Endothelial cell of umbilical vein (primary cell): ENCODE data around the gene CTSZ. TPM values are rescaled to one million over a fixed set of nuclear protein-coding genes. Genes with fewer than 3 reads are reported as not detected.

Experiments
- BruUV-seq: library from RNA; stranded (reverse); fragments of 400-500 nt; replicated peaks from 2 replicates; lab custom pipeline; 2021; lab: Mats Ljungman, UMichigan
- CTCF ChIA-PET: fragments of 300-600, 350-600 bp; sonication (Branson Sonifier 250); formaldehyde crosslinking; loops from one replicate; lab custom pipeline; 2021; ENCODE audit warnings: antibody characterized with exemption, inconsistent platforms; lab: Charles Lee
- POLR2A ChIA-PET: fragments of 300-600, 350-600 bp; sonication (Branson Sonifier 250); formaldehyde crosslinking; loops from one replicate; lab custom pipeline; 2021; ENCODE audit warnings: antibody characterized with exemption, inconsistent platforms; lab: Charles Lee
- DNase-seq: peaks from one replicate; pipeline ENCODE4 v3.0.0-alpha.2; 2011; ENCODE audit warnings: low read depth, low spot score
- FAIRE-seq: peaks from 2 replicates; lab custom pipeline; 2011; peaks lifted over from hg19 to GRCh38; lab: Jason Lieb, UNC
- H2AFZ ChIP-seq: 2 replicates; pipeline ENCODE4 v1.6.0; 2012; ENCODE audit warnings: low read depth, low read length, control low read depth, inconsistent platforms
- H3K27ac ChIP-seq: 2 replicates; pipeline ENCODE4 v1.5.1; 2011; ENCODE audit warnings: low read depth, mild to moderate bottlenecking, control low read depth, low read length, moderate library complexity; ENCODE audit not compliant: insufficient read depth
- H3K27me3 ChIP-seq, 2 experiments: 2 replicates each; pipeline versions ENCODE4 v1.6.0 to v1.6.1; 2011; ENCODE audit warnings: low read length in 2 of 2, mixed read lengths in 1 of 2; ENCODE audit not compliant: control insufficient read depth in 2 of 2, insufficient read depth in 2 of 2
- H3K36me3 ChIP-seq, 2 experiments: 2 replicates in 1 of 2; 3 replicates in 1 of 2; pipeline ENCODE4 v1.5.1; 2011; ENCODE audit warnings: low read length in 2 of 2, mild to moderate bottlenecking in 1 of 2, moderate library complexity in 1 of 2; ENCODE audit not compliant: control insufficient read depth in 2 of 2, insufficient read depth in 2 of 2; ENCODE audit errors: extremely low read depth in 1 of 2
- H3K4me1 ChIP-seq: 3 replicates; pipeline ENCODE4 v1.5.1; 2011; ENCODE audit warnings: mild to moderate bottlenecking, low read length; ENCODE audit not compliant: control insufficient read depth, insufficient read depth; ENCODE audit errors: extremely low read depth
- H3K4me2 ChIP-seq: 2 replicates; pipeline ENCODE4 v1.6.1; 2011; ENCODE audit warnings: low read length, control low read depth, mixed read lengths; ENCODE audit not compliant: insufficient read depth
- H3K4me3 ChIP-seq, 3 experiments: fragments of 200-600 bp in 1 of 3; sonication (generic), shearing (Covaris generic) in 1 of 3; replicated peaks in 1 of 3; 2 replicates each; pipeline ENCODE4 v1.5.1; 2011 to 2016; ENCODE audit warnings: control low read depth in 3 of 3, low read length in 3 of 3, mild to moderate bottlenecking in 2 of 3, inconsistent platforms in 1 of 3, low read depth in 1 of 3, moderate library complexity in 1 of 3; ENCODE audit not compliant: insufficient read depth in 1 of 3
- H3K79me2 ChIP-seq: 2 replicates; pipeline ENCODE4 v1.6.0; 2012; ENCODE audit warnings: low read length, inconsistent platforms; ENCODE audit not compliant: control insufficient read depth, insufficient read depth
- H3K9ac ChIP-seq: replicated peaks from 2 replicates; pipeline ENCODE3; 2011; ENCODE audit warnings: low read length, control low read depth; ENCODE audit not compliant: insufficient read depth; ENCODE audit errors: extremely low read depth
- H3K9me1 ChIP-seq: replicated peaks from 3 replicates; pipeline ENCODE4 v1.6.0; 2011; ENCODE audit warnings: mild to moderate bottlenecking, low read length; ENCODE audit not compliant: control insufficient read depth, insufficient read depth; ENCODE audit errors: extremely low read depth
- H3K9me3 ChIP-seq: replicated peaks from 2 replicates; pipeline ENCODE4 v1.5.1; 2012; ENCODE audit warnings: low read length, inconsistent platforms; ENCODE audit not compliant: control insufficient read depth, insufficient read depth
- H4K20me1 ChIP-seq: replicated peaks from 2 replicates; pipeline ENCODE3; 2011; ENCODE audit warnings: mild to moderate bottlenecking, low read length; ENCODE audit not compliant: control insufficient read depth, insufficient read depth; ENCODE audit errors: extremely low read depth
- EZH2 ChIP-seq: IDR thresholded peaks from 2 replicates; pipeline ENCODE4 v1.6.1; 2012; ENCODE audit warnings: borderline replicate concordance, low read depth, mild to moderate bottlenecking, moderate library complexity, low read length, inconsistent platforms; ENCODE audit not compliant: severe bottlenecking
- FOS ChIP-seq: IDR thresholded peaks from 2 replicates; pipeline ENCODE4 v1.6.1; 2011; ENCODE audit warnings: mild to moderate bottlenecking, low read length, moderate library complexity, borderline replicate concordance; ENCODE audit not compliant: insufficient read depth
- GATA2 ChIP-seq: IDR thresholded peaks from 2 replicates; pipeline ENCODE4 v1.7.0; 2011; ENCODE audit warnings: low read depth, mild to moderate bottlenecking, moderate library complexity, mixed read lengths, low read length; ENCODE audit not compliant: insufficient read length, insufficient read depth
- MYC ChIP-seq: IDR thresholded peaks from one replicate; pipeline ENCODE4 v1.6.1; 2011; ENCODE audit warnings: mild to moderate bottlenecking, low read depth, low read length
- POLR2A ChIP-seq: IDR thresholded peaks from 2 replicates; pipeline ENCODE4 v1.6.1; 2012; ENCODE audit warnings: low read depth, mild to moderate bottlenecking, control low read depth, low read length
- POLR2AphosphoS5 ChIP-seq: IDR thresholded peaks from 2 replicates; pipeline ENCODE4 v1.6.1; 2012; ENCODE audit warnings: low read depth, mild to moderate bottlenecking, control low read depth, low read length, moderate library complexity; ENCODE audit not compliant: insufficient read depth
- dilution Hi-C: fragments of 300-500 bp; cut with MboI; formaldehyde crosslinking; loops from one replicate; pipeline ENCODE4 v1.15.0; 2019; ENCODE audit warnings: low sequenced_read_pairs; ENCODE audit not compliant: extremely low pct_ligation_motif_present
- intact Hi-C: fragments of 100-400 bp; cut with micrococcal nuclease; formaldehyde crosslinking; loops from one replicate; pipeline ENCODE4 v1.10.0; 2022
- polyA plus RNA-seq, 4 experiments: library from polyadenylated mRNA; depleted of rRNA in 3 of 4; stranded (reverse) in 3 of 4; unstranded in 1 of 4; fragments of >200 nt; gene quantifications; 2 replicates each; pipeline versions ENCODE4 v1.2.1 to v1.2.3, GENCODE V29; 2011 to 2012; ENCODE audit warnings: missing spikeins in 1 of 4
- total RNA-seq: library from RNA; stranded (reverse); gene quantifications from 2 replicates; pipeline ENCODE4 v1.2.3, GENCODE V29; 2021
- TF ChIP-seq, protein P1 (sequence below): IDR thresholded peaks from 2 replicates; pipeline ENCODE4 v1.6.1; 2011; ENCODE audit not compliant: insufficient read depth, insufficient read length
- TF ChIP-seq, protein P2 (sequence below), 2 donors: IDR thresholded peaks; 1 replicate in 1 of 2; 2 replicates in 1 of 2; pipeline ENCODE4 v1.5.1; 2011; ENCODE audit warnings: low read length in 2 of 2, mild to moderate bottlenecking in 2 of 2, moderate library complexity in 2 of 2, control low read depth in 1 of 2, inconsistent platforms in 1 of 2, low read depth in 1 of 2; ENCODE audit not compliant: insufficient read depth in 1 of 2; ENCODE audit errors: extremely low read depth in 1 of 2

The CTSZ gene
- total and polyA plus RNA-seq, 2 donors (not counting 3 experiments of a cell fraction or from before 2014, with no cell fraction given): 304 to 387 TPM

DNA sequence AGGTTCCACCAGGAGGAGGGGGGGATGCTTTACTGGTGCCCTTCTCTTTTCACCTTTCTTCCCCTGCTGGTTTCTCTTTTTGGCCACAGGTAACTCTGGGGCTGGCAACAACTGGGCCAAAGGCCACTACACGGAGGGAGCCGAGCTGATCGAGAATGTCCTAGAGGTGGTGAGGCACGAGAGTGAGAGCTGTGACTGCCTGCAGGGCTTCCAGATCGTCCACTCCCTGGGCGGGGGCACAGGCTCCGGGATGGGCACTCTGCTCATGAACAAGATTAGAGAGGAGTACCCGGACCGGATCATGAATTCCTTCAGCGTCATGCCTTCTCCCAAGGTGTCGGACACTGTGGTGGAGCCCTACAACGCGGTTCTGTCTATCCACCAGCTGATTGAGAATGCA lies 16.6 kb upstream of the CTSZ start:
- H3K4me3 ChIP-seq: no peak overlapping the region
- H3K9ac ChIP-seq: no peak overlapping the region
- no peaks in the 10 kb centered on the region for H3K27me3 ChIP-seq
- H4K20me1 ChIP-seq: no peaks in the 10 kb centered on the region
- peaks cover 15 to 18% of the 10 kb centered on the region in 2 experiments for H3K36me3 ChIP-seq
- H3K4me1 ChIP-seq: peaks cover 9% of the 10 kb centered on the region
- no peak overlapping the region for H3K27ac ChIP-seq
- TF ChIP-seq, protein P1, sequence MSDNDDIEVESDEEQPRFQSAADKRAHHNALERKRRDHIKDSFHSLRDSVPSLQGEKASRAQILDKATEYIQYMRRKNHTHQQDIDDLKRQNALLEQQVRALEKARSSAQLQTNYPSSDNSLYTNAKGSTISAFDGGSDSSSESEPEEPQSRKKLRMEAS: no peak
- TF ChIP-seq MYC: no peak
- no peak overlapping the region for H2AFZ ChIP-seq
- H3K9me3 ChIP-seq: no peaks in the 10 kb centered on the region
- ChIA-PET CTCF (interaction anchor here (1.8 kb wide), 1 partner anchor 9 kb away, joined by 7 read pairs; the partner anchor contains the start of gene ATP5F1E), POLR2A (no interaction called here)
- DNase-seq: no peak
- H3K79me2 ChIP-seq: peaks cover 43% of the 10 kb centered on the region
- dilution Hi-C loops: no loop called here
- H3K9me1 ChIP-seq: no peaks in the 10 kb centered on the region
- intact Hi-C loops: no loop called here
- FAIRE-seq: no peak
- BruUV-seq: no TSS peak
- H3K4me2 ChIP-seq: no peak overlapping the region

DNA sequence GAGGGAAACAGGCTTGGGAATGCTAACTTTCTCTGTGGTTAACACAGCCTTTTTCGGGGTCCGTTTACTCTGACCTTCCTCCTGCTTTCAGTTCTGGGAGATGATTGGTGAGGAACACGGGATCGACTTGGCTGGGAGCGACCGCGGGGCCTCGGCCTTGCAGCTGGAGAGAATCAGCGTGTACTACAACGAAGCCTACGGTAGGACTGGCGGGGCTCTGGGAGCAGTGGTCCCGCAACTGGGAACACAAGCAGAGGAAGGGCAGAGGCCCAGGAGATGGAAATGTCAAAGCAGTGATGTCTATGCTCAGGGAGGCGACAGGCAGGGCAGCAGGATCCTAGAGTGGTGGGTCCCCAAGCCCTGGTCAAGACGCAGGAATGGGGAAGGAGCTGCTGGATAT lies 15.7 kb upstream of the CTSZ start:
- dilution Hi-C loops: no loop called here
- peaks cover 34% of the 10 kb centered on the region for H3K79me2 ChIP-seq
- no peaks in the 10 kb centered on the region for H4K20me1 ChIP-seq
- H3K27ac ChIP-seq: no peak overlapping the region
- no peaks in the 10 kb centered on the region for H3K27me3 ChIP-seq
- TF ChIP-seq EZH2 (no peak), POLR2A (no peak), MYC (no peak), GATA2 (no peak), FOS (no peak), POLR2AphosphoS5 (no peak)
- TF ChIP-seq, protein P2, sequence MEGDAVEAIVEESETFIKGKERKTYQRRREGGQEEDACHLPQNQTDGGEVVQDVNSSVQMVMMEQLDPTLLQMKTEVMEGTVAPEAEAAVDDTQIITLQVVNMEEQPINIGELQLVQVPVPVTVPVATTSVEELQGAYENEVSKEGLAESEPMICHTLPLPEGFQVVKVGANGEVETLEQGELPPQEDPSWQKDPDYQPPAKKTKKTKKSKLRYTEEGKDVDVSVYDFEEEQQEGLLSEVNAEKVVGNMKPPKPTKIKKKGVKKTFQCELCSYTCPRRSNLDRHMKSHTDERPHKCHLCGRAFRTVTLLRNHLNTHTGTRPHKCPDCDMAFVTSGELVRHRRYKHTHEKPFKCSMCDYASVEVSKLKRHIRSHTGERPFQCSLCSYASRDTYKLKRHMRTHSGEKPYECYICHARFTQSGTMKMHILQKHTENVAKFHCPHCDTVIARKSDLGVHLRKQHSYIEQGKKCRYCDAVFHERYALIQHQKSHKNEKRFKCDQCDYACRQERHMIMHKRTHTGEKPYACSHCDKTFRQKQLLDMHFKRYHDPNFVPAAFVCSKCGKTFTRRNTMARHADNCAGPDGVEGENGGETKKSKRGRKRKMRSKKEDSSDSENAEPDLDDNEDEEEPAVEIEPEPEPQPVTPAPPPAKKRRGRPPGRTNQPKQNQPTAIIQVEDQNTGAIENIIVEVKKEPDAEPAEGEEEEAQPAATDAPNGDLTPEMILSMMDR (IDR thresholded peaks at IDR 0.05; ENCODE audit: extremely low read depth in 1 of 2, insufficient read depth in 1 of 2, low read depth in 1 of 2, low read length in 2 of 2): no peak
- TF ChIP-seq, protein P1: no peak
- H3K4me1 ChIP-seq: peaks cover 3% of the 10 kb centered on the region
- FAIRE-seq (no peak), DNase-seq (no peak)
- BruUV-seq: no TSS peak
- H3K9me1 ChIP-seq: no peaks in the 10 kb centered on the region
- no peak overlapping the region for H3K4me2 ChIP-seq
- intact Hi-C loops: no loop called here
- CTCF ChIA-PET: interaction anchor here (1.8 kb wide), 1 partner anchor 9 kb away, joined by 7 read pairs; the partner anchor contains the start of gene ATP5F1E
- no peak overlapping the region for H3K9ac ChIP-seq
- H3K9me3 ChIP-seq: no peaks in the 10 kb centered on the region
- H2AFZ ChIP-seq: no peak overlapping the region
- H3K4me3 ChIP-seq: no peak overlapping the region
- POLR2A ChIA-PET: no interaction called here
- H3K36me3 ChIP-seq: peaks cover 15 to 18% of the 10 kb centered on the region in 2 experiments
